Hypothalamus (tissue), 51 donors: ENCODE measurements around the gene NEU2.

Source experiments
- DNase-seq, 51 donors: peaks; one replicate each; lab custom pipeline; 2025; lab: John Stamatoyannopoulos, UW

The NEU2 gene

DNA sequence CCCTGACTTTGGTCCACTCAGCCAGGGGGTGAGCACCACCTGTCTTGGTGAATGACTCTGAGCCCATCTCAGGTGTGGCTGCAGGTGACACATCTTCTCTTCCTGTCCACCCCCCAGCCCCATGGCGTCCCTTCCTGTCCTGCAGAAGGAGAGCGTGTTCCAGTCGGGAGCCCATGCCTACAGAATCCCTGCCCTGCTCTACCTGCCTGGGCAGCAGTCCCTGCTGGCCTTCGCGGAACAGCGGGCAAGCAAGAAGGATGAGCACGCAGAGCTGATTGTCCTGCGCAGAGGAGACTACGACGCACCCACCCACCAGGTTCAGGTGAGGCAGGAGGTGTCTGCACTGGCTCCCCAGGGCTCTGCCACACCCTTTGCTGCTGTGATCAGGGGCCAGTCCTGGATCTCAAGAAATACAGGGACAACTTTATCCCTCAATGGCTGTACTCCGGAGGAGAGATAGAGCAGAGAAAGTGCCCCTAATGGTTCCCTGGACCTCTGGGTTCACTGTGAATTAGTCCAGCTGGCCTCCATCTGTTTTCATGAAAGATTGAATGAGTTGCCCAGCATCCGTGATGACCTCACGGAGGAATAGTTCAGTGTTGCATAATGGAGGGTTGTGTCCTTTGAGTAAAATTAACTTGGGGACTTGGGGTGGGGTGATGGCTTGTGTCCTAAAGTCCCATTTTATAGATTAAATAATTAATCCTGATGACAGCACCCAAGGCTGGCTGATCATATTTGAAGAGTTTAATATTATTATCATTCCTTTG is at the start of gene NEU2:
Gene NEU2, plus strand, starts transcription at position 122 of the 770 bp plus-strand sequence. Its CDS starts 0 bp downstream, at position 122.
- DNase-seq = no peak

DNA sequence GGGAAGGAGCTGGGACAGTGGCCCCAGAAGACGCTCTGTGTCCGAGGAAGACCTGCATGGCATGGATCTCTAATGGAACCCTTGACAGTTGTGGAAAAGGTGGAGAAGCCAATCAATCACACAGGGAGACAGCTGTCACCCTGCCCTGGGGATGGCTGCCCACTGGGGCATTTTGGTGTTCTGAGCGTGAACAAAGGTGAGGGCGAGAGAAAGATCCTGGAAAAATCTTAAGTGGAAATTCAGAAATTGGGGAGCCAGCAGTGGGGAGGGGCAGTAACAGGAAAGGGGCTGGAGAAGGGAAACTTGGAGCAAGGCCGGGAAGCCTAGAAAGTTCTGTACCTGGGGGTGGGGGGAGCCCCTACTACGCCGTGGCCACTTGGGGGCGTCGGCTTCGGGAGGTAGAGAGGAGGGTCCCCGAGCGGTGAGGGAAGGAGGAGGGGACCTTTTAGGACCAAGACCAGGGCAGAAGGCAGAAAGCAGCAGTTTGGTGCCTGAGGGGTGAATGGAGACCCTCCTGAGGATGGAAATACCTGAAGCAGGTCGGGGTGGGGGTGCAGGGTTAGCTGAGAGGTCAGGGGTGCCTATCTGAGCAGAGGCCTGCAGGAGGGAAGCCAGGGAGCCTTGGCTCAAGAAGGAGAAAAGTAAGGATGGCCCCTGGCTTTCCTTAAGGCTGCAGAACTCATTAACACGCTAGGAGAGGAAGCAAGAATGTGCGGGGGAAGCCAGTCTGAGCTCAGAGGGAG is 49.4 kb upstream of the NEU2 start:
- DNase-seq = no peak

DNA sequence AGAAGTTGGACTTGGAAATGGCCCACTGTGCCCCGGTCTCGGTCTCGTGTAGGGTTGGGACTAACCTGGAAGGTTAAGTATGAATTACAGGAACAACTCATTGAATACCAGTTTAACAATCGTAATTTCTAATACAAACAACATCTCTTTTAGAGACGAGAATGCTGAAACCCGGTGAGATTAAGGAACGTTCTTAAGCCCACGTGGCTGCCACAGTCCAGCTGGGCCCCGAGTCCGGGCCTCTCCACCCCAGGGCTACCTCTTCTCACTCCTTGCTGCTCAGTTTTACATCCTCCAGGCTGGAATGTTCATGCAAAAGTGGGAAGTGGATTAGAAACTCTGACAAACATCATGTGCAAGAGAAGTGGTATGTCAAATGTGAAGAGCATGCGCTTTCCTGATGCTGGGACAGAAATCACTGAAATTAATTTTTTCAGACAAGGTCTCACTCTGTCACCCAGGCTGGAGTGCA is 48.8 kb upstream of the NEU2 start:
- DNase-seq = no peak

GRCh38 chr2:232984451-232985207 is 47.8 kb upstream of the NEU2 start:
- DNase-seq = no peak

- no peak for DNase-seq
Observed at GRCh38 chr2:232986155-232986554, 46.3 kb upstream of the NEU2 start.

GRCh38 chr2:232993231-232993821 is 39.1 kb upstream of the NEU2 start:
- DNase-seq = no peak

DNA sequence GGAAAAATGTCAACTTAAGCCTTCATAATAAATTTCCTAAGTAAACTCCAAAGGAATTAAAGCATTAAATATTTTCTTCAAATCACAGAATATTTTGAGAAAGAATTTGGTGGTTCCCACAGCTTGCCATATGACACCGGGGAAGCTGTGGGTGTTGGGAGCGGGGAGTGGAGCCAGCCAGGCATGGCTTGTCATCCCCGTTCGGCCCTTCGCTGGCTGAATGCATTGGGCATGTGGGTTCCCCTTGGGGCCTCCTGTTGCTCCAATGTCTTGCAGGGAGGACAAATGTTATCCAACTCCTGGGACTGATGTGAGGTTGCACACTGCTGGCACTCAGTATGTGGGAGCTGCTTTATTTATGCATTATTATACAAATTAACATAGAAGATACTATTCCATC is 38.0 kb upstream of the NEU2 start:
- no peak for DNase-seq

DNA sequence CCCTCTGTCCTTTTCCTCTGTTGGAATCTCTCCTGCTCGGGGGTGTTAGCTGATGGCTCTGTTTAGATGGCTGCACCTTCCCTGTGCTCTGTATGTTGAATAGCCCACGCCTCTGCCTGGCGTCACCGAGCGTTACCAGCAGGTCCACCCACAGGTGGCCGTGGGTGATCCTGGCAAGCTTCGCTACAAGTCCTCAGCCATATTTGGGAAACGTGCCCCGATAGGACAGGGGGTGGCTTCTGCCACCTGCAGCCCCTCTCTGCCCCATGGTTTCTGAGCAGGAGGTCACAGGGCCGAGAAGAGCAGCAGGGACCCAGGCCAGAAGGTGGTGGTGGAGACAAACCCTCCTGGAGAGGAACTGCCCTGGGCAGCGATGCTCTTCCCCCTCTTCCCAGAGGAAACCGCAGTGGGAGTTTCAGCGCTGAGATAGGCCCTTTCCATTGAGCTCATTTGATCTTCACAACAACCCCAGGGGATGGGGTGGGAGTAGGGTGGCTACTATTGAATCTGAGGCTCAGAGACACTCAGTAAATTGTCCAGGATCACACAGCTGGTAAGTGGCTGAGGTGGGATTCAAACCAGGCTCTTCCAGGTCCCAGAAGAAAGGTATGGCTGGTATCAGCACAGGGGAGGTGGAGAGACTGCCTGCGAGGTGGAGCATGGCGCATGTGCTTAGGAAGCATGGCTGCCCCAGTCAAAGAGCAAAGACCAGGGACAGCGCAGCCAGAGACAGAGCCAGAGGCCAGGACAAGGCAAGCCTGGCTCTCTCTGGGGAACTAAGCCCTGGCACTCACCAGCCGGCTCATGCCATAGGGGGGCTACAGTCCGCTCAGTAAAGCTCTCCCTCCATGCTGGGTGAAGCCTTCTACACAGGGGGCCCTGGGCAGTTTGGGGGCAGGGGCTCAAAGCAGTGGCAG is 34.5 kb upstream of the NEU2 start:
- DNase-seq = no peak

DNA sequence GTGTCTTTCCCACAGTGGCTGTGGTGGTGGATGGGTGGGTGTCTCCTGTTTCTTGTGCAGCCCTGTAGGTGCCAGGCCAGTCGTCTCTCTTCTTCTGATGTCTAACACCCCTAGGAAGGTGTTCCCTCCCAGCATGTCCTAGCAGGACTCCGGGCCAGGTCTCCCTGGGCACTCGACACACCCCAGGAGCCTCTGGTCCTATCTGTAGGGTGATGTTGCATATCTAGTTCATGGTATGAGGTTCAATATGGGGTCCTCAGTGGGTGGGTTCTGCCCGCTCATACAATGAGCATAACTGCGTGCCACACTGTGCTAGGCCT is 33.8 kb upstream of the NEU2 start:
- no peak for DNase-seq

DNA sequence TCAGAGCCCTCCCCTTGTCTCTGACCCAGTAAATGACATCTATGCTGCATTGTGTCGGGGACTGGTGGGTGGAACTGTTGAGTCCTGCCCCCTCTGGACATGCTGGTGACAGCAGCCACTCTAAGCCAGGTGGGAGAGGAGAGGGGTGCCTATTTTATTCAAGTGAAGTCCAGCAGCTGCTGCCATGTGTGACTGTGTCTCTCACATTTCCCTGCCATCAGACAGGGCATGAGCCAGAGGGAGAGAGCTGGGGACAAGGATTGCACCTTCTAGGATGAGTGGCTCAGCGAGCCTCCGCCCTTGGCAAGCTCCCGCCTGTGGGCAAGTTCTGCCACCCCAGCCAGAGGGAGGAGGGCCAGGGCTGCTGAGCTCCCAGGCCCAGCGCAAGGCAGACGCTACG is 33.1 kb upstream of the NEU2 start:
- DNase-seq = peak in 1 of 51 donors; percentile 17

GRCh38 chr2:233000886-233001750 is 31.4 kb upstream of the NEU2 start:
- DNase-seq = no peak

DNA sequence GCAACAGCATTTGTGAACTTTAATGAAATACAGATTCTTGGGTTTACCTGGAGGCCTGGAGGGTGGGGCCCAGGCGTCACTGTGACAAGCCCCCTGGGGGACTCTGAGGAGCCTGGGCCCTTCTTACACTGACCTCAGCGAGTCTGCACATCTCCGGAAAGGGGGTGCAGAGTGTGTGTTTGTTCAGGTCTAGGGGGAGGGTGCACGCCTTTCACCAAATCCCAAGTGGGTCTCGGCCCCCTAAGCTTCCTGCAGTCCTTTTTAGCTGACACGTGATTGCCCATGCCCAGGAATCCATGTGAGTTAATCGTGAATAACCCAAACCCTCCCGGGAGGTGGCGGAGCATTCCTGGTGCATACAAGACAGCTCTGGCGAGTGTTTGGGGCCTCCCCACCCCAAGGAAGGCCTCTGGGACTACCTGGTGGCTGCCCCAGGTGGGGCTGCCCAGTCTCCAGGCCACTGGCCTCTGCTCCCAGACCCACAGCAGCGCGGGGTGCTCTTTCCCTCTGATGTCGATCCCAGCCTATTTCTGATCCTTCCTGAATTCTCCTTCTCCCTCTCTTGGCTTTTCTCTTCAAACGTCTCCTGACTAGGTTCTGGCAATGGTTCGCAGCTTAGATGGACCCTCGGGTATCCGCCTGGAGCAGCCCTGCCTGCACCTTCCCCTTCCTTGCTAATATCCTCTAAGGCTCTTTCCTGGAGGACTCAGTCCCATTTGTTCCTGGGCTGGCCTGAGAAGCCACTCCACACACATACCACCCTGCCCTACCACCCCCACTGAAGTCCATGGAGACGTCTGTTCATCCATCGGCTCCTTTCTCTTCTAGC is 29.4 kb upstream of the NEU2 start:
- no peak for DNase-seq

DNA sequence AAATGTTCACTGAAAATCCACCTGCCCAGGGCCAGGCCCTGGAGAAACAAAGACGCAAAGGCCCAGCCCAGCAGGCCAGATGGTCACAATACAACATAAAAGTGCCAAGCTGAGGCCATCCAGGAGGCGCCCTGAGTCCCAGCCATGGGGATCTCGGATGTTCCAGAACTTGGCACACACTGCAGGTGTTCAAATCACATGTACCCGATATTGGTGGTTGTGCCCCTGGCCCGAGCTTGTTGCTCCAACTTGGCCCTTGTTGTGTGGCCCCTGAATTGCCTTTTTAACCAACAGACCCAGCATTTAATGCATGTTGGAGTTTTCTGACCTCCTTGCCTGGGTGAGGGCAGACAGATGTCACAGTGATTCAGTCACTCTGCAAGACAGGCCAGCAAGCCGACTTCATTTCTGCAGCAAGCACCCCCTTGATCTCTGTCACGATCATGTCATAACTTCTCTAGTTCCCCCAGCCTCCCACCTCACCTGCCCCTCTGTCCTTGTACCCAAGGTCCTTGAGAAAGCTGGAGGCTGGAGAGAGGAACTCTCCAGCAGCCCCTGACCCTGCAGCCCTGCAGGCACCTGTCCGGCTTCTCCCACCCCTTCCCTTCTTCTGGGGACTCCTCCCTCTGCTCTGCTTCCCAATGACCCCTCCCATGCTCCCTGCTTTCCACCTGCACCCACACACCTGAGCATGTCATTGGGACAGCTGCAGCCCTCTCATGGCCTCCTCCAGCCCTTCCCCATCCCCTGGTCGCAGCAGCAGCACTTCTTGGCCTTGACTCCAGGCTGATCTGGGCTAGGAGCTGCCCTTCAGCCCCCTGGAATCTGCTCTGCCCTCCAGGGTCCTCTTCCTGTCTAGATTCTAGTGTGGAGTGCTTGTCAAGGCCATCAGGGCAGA is 28.6 kb upstream of the NEU2 start:
- DNase-seq = no peak

DNA sequence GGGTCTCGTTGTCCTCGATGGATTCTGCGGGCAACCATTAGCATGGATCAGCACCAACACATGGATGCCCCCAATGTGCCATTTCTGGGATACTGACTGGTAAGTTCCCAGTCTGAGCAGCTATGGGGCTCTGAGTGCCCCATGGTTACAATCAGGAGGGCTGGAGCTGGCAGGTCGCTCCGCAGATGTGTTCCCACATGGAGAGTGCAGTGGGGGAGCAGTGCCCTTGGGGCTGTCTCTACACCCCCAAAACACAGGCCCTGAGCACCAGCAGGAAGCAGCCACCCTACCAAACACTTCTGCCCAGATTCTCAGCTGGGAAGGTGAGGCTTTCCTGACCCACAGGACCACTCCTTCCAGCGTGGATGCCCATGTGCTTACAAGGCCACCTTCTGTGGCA is 27.4 kb upstream of the NEU2 start:
- no peak for DNase-seq

DNA sequence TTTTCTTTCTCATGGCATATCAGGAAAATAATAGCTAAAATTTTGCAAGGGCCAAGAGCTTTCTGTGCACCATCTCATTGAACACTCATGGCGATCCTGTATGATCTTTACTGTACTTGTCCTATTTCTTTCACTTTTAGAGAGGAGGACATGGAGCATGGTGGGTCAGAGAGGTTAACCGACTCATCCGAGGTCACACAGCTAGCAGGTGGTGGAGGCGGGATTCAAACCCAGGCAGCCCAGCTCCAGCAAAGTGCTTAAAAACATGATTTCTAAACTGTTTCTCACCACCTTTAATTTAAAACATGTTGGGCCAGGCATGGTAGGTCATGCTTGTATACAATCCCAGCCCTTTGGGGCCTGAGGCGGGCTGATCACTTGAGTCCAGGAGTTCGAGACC is 25.8 kb upstream of the NEU2 start:
- no peak for DNase-seq

DNA sequence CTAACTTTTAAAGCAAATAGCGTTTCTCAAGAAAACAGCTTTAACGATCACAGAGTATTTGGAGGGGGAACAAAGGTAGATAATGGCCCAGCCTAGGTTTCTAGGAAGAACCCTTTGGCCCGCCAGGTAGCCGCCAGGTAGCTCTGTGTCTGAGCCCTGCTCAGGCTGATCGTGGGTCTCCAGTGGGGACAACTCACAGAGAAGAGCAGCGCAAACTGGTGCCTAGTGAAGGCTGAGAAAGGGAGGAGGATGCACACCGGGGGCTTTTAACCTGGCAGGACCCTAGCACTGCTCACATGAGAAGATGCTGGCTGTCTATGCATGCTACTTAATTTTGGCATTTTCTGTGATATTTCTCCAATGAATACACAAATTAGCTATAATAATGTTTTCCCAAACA is 25.2 kb upstream of the NEU2 start:
- DNase-seq = no peak

DNA sequence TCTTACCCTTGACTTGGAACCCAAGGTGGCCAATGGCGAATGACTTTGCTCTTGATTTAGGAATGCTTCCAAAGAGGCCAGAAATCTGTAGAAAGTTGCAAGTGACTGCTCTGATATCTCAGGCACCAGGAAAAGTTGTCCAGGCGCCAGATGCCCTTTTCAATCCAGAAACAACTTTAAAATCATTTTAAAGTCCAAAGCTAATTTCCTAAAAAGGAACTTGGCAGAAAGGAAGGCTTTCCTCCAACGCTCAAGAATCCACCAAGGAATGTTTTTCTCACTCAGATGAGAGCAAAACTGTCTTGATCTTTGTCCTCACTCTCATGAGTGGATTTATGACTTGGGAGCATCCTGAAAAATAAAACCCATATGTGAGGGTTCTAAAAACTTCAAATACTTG is 24.7 kb upstream of the NEU2 start:
- no peak for DNase-seq
